NT2/D1 (cell line): ENCODE results near the gene GOLGA5.
"Not testable (repeated sequence)": the region's sequence is repeated elsewhere in the genome, so short reads cannot be mapped to it uniquely, and the experiment has no call there.

Experiments used
- DNase-seq: peaks from one replicate; pipeline ENCODE4 v3.0.0-alpha.2; 2011; ENCODE audit warnings: low read depth, low spot score
- H3K27me3 ChIP-seq: 2 replicates; pipeline ENCODE4 v1.6.0; 2011; ENCODE audit warnings: mild to moderate bottlenecking; ENCODE audit not compliant: insufficient read length, insufficient read depth
- H3K36me3 ChIP-seq: 2 replicates; pipeline ENCODE4 v1.6.1; 2011; ENCODE audit warnings: mild to moderate bottlenecking, low read length, mixed read lengths; ENCODE audit not compliant: insufficient read depth, insufficient read length
- H3K4me1 ChIP-seq: 2 replicates; pipeline ENCODE4 v1.5.1; 2011; ENCODE audit not compliant: insufficient read depth, insufficient read length
- H3K4me3 ChIP-seq: 2 replicates; pipeline ENCODE4 v1.5.1; 2011; ENCODE audit warnings: low read depth; ENCODE audit not compliant: insufficient read length
- H3K9ac ChIP-seq: 2 replicates; pipeline ENCODE4 v1.6.0; 2011; ENCODE audit warnings: low read depth; ENCODE audit not compliant: insufficient read length
- H3K9me3 ChIP-seq: 2 replicates; pipeline ENCODE4 v1.5.1; 2011; ENCODE audit warnings: mild to moderate bottlenecking, low read length; ENCODE audit not compliant: insufficient read depth
- SUZ12 ChIP-seq: IDR thresholded peaks from 2 replicates; pipeline ENCODE4 v1.6.1; 2011; ENCODE audit not compliant: insufficient read length, insufficient read depth; ENCODE audit errors: extremely low read depth
- YY1 ChIP-seq: IDR thresholded peaks from 2 replicates; pipeline ENCODE4 v1.6.1; 2011; ENCODE audit not compliant: insufficient read length, insufficient read depth
- ZNF274 ChIP-seq: IDR thresholded peaks from 2 replicates; pipeline ENCODE4 v1.6.1; 2011; ENCODE audit warnings: mild to moderate bottlenecking, low read depth, low read length

GOLGA5 gene

GRCh38 chr14:92753250-92753649 lies 40.9 kb upstream of the GOLGA5 start:
- no peaks in the 10 kb centered on the region for H3K27me3 ChIP-seq
- DNase-seq = no peak
- no peak overlapping the region for H3K9ac ChIP-seq
- H3K4me1 ChIP-seq = peaks cover 3% of the 10 kb centered on the region
- TF ChIP-seq SUZ12 (no peak), YY1 (no peak), ZNF274 (no peak)
- H3K9me3 ChIP-seq = no peaks in the 10 kb centered on the region
- no peak overlapping the region for H3K4me3 ChIP-seq
- no peaks in the 10 kb centered on the region for H3K36me3 ChIP-seq

- DNase-seq = no peak
- H3K4me1 ChIP-seq = peaks cover 3% of the 10 kb centered on the region
- no peaks in the 10 kb centered on the region for H3K9me3 ChIP-seq
- H3K36me3 ChIP-seq = no peaks in the 10 kb centered on the region
- H3K9ac ChIP-seq = no peak overlapping the region
- no peak for TF ChIP-seq SUZ12
- no peak for TF ChIP-seq ZNF274
- no peak for TF ChIP-seq YY1
- H3K4me3 ChIP-seq = no peak overlapping the region
- no peaks in the 10 kb centered on the region for H3K27me3 ChIP-seq
Observed at GRCh38 chr14:92754966-92755365, 39.1 kb upstream of the GOLGA5 start.

DNA sequence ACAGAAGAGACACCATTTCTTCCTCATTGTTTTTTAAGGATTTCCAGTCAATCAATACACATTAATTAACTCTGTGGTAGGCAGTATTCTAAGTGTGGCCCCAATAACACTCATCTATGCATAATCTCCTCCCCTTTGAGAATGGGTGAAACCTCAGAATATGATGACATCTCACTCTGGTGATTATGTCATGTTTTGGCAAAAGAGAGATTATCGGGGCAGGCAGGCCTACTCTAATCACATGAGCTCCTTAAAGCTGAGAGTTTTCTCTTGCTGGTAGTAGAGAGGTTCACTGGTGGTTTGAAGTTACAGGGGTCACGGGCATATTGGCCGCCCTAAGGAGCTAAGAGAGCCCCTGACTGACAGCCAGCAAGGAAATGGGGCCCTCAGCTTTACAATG lies 38.6 kb upstream of the GOLGA5 start:
- Histone ChIP-seq H3K4me1 (peaks cover 3% of the 10 kb centered on the region), H3K36me3 (no peaks in the 10 kb centered on the region), H3K27me3 (no peaks in the 10 kb centered on the region), H3K9me3 (no peaks in the 10 kb centered on the region), H3K9ac (no peak overlapping the region), H3K4me3 (no peak overlapping the region)
- DNase-seq = no peak
- no peak for TF ChIP-seq ZNF274
- no peak for TF ChIP-seq YY1
- no peak for TF ChIP-seq SUZ12

- Histone ChIP-seq H3K9me3 (no peaks in the 10 kb centered on the region), H3K4me3 (no peak overlapping the region), H3K27me3 (no peaks in the 10 kb centered on the region), H3K4me1 (peaks cover 3% of the 10 kb centered on the region), H3K9ac (no peak overlapping the region), H3K36me3 (no peaks in the 10 kb centered on the region)
- no peak for TF ChIP-seq ZNF274
- no peak for DNase-seq
Observed at GRCh38 chr14:92756446-92756845, 37.7 kb upstream of the GOLGA5 start.

DNA sequence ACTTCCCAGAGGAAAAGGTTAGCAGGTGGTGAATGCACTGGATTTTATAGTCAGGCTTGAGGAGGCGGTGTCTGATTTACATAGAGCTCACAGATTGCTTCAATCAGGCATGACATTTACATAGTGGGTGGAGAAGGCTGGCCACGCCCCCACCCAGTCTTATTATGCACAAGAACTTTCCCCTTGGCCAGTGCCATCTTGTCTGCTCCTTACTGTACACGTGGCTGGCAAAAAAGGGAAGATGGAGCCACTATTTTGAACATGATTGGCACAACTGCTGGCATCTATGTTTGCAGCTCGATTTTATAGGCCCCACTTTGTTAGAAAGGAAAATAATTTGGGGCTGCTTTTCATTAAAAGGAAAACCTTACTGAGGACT lies 34.8 kb upstream of the GOLGA5 start:
- Histone ChIP-seq H3K4me3 (no peak overlapping the region), H3K9ac (no peak overlapping the region), H3K36me3 (no peaks in the 10 kb centered on the region), H3K9me3 (no peaks in the 10 kb centered on the region), H3K4me1 (no peaks in the 10 kb centered on the region), H3K27me3 (no peaks in the 10 kb centered on the region)
- no peak for TF ChIP-seq ZNF274
- no peak for DNase-seq

- no peaks in the 10 kb centered on the region for H3K36me3 ChIP-seq
- TF ChIP-seq YY1 = no peak
- TF ChIP-seq SUZ12 = no peak
- TF ChIP-seq ZNF274 = no peak
- no peak overlapping the region for H3K9ac ChIP-seq
- H3K4me1 ChIP-seq = no peaks in the 10 kb centered on the region
- no peaks in the 10 kb centered on the region for H3K27me3 ChIP-seq
- DNase-seq = no peak
- no peak overlapping the region for H3K4me3 ChIP-seq
- H3K9me3 ChIP-seq = no peaks in the 10 kb centered on the region
Observed at GRCh38 chr14:92759679-92760523, 34.2 kb upstream of the GOLGA5 start.

- Histone ChIP-seq H3K9me3 (no peaks in the 10 kb centered on the region), H3K4me3 (no peak overlapping the region), H3K27me3 (no peaks in the 10 kb centered on the region), H3K4me1 (no peaks in the 10 kb centered on the region), H3K36me3 (no peaks in the 10 kb centered on the region), H3K9ac (no peak overlapping the region)
- TF ChIP-seq SUZ12 (no peak), YY1 (no peak), ZNF274 (no peak)
- DNase-seq = no peak
Observed at GRCh38 chr14:92760524-92760805, 33.6 kb upstream of the GOLGA5 start.

DNA sequence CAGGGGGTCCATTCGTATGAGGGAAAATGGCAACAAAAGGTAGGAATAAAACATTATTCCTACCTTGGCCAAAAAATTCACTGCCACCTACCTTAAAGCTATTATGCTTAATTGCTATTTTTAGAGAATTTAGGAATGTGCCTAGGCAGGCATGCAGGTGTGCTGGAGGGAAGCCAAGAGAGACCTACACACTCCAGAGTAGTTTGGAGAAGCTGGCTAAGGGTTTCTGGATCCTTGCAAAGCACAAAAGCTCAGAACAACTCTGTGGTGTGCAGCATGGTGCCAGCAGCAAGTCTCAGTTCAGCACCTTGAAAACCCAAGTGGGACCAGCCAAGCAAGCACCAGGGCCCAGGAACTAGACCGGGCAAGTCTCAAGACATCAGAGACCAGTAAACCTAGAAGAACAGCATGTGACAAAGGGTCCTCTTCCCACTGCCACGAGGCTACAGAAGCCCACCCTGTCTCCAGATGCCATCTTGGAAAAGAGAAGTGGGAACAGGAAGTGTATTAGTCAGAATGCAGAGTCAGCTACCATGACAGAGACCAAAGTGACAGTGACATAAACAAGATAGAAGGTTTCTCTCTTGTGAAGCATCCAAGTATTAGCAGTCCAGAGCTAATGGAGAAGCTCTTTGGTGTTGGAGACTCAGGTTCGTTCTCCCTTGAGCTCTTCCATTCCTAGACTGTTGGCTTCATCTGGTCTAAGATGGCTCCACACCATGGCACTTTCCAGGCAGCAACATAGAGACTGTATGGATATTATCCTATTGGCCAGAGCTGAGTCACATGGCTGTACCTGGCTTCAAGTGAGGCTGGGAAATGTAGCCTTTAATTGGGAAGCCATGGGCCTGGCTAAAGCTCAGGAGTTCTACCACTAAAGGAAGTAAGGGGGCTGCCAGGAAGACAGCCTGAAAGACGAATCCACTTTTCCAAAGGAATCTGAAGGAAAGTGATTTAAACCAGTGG lies 30.2 kb upstream of the GOLGA5 start:
- not testable (repeated sequence) for H3K4me1 ChIP-seq, H3K9ac ChIP-seq, H3K9me3 ChIP-seq, H3K4me3 ChIP-seq, H3K27me3 ChIP-seq, DNase-seq, H3K36me3 ChIP-seq

GRCh38 chr14:92768236-92768635 lies 25.9 kb upstream of the GOLGA5 start:
- H3K9me3 ChIP-seq, H3K4me1 ChIP-seq, H3K36me3 ChIP-seq, H3K4me3 ChIP-seq, H3K9ac ChIP-seq, DNase-seq, H3K27me3 ChIP-seq: not testable (repeated sequence)
